K562 (cell line): ENCODE measurements around the gene MOB3B.

ENCODE experiments used
- CREB1 ChIP-seq, 2 experiments: sonication (generic) in 1 of 2; formaldehyde crosslinking in 1 of 2; IDR thresholded peaks; 2 replicates each; pipeline versions ENCODE4 v1.6.1 to v1.8.0; 2012 to 2022; ENCODE audit warnings: inconsistent platforms in 1 of 2, mild to moderate bottlenecking in 1 of 2, missing genetic modification reagents in 1 of 2, moderate library complexity in 1 of 2
- DPF2 ChIP-seq: fragments of 450-650 bp; IDR thresholded peaks from 2 replicates; pipeline ENCODE4 v1.6.1; 2016
- JUND ChIP-seq, 2 experiments: IDR thresholded peaks; 2 replicates in 1 of 2; 3 replicates in 1 of 2; pipeline ENCODE4 v1.6.1; 2011; ENCODE audit warnings: borderline replicate concordance in 2 of 2, low read depth in 2 of 2, low read length in 2 of 2, improper control_type of control experiment in 1 of 2, missing biosample characterization in 1 of 2, missing genetic modification characterization in 1 of 2, missing genetic modification reagents in 1 of 2
- MTF1 ChIP-seq: fragments of 250-450 bp; sonication (Bioruptor Pico); IDR thresholded peaks from 2 replicates; pipeline ENCODE4 v1.9.0; 2021; ENCODE audit warnings: moderate library complexity, mild to moderate bottlenecking, inconsistent platforms, borderline replicate concordance
- MYBL2 ChIP-seq, 2 experiments: fragments of 450-650 bp in 1 of 2; sonication (generic) in 1 of 2; formaldehyde crosslinking in 1 of 2; IDR thresholded peaks; 2 replicates each; pipeline versions ENCODE4 v1.6.1 to v1.8.1; 2017 to 2022; ENCODE audit warnings: borderline replicate concordance in 1 of 2, inconsistent platforms in 1 of 2, low read depth in 1 of 2, mild to moderate bottlenecking in 1 of 2, missing genetic modification reagents in 1 of 2, moderate library complexity in 1 of 2
- POLR2A ChIP-seq: fragments of 450-650 bp; conservative IDR thresholded peaks from 2 replicates; pipeline ENCODE4 v1.6.1; 2016
- POLR2AphosphoS5 ChIP-seq: IDR thresholded peaks from 2 replicates; pipeline ENCODE4 v1.6.1; 2011; ENCODE audit warnings: mild to moderate bottlenecking, low read depth, low read length, moderate library complexity; ENCODE audit not compliant: control insufficient read depth, insufficient read depth
- RFX5 ChIP-seq: IDR thresholded peaks from 2 replicates; pipeline ENCODE4 v1.6.1; 2011; ENCODE audit warnings: low read depth, mild to moderate bottlenecking, improper control_type of control experiment, low read length
- ZBTB9 ChIP-seq: fragments of 450-650 bp; formaldehyde crosslinking; IDR thresholded peaks from 2 replicates; pipeline ENCODE4 v1.4.0; 2020; ENCODE audit warnings: mild to moderate bottlenecking, moderate library complexity

- TF ChIP-seq JUND (IDR thresholded peaks at IDR 0.05; ENCODE audit: borderline replicate concordance, low read depth, low read length) (no peak), JUND (tag; IDR thresholded peaks at IDR 0.05; ENCODE audit: borderline replicate concordance, low read depth, low read length) (no peak), POLR2AphosphoS5 (no peak), POLR2A (no peak), CREB1 (IDR thresholded peaks at IDR 0.05) (no peak), CREB1 (CRISPR knock-in tag; IDR thresholded peaks at IDR 0.05) (no peak), MYBL2 (IDR thresholded peaks at IDR 0.05; ENCODE audit: low read depth) (no peak), MYBL2 (CRISPR knock-in tag; IDR thresholded peaks at IDR 0.05; ENCODE audit: borderline replicate concordance) (no peak), MTF1 (CRISPR knock-in tag) (no peak), ZBTB9 (CRISPR knock-in tag) (no peak), RFX5 (no peak), DPF2 (no peak)
These were observed 134.1 kb downstream of the MOB3B start for GRCh38 chr9:27395484-27395921.
